Hematopoietic multipotent progenitor cell (in vitro differentiated cells): ENCODE data around the gene PROSER1. TPM values are rescaled to one million over a fixed set of nuclear protein-coding genes. Genes with fewer than 3 reads are reported as not detected.

Experiments
- total RNA-seq: library from RNA; depleted of rRNA; stranded (reverse); fragments of >200 nt; gene quantifications from one replicate; pipeline ENCODE4 v1.2.3, GENCODE V29; 2012

PROSER1 gene
- total RNA-seq, 1 donor = 9.4 TPM

Other genes starting within 250 kb of the PROSER1 start
- 0.54 TPM for gene STOML3, start 47.3 kb downstream of the PROSER1 start, total RNA-seq
- gene NHLRC3, start 367 bp upstream of the PROSER1 start, total RNA-seq = 18.3 TPM